K562 (cell line): ENCODE results near the gene ERGIC1. TPM values are rescaled to one million over a fixed set of nuclear protein-coding genes. Genes with fewer than 3 reads are reported as not detected.

Source experiments
- ATAC-seq: fragments of 200-7000 bp; cut with Tn5 transposase; 3 replicates; pipeline ENCODE4 v1.9.1; 2020; ENCODE audit warnings: moderate library complexity
- BruUV-seq: library from RNA; stranded (reverse); fragments of 400-500 nt; replicated peaks from 2 replicates; lab custom pipeline; 2021; lab: Mats Ljungman, UMichigan
- CTCF ChIA-PET: fragments of 300-600 bp; formaldehyde crosslinking; extraction: SDS; loops from one replicate; lab custom pipeline; 2021; ENCODE audit warnings: low intra/inter-chr PET ratio; lab: Yijun Ruan, JAX
- POLR2A ChIA-PET: fragments of 300-600, 350-650 bp; sonication (Branson Sonifier 250); formaldehyde crosslinking; extraction: SDS; loops from one replicate; lab custom pipeline; 2021; ENCODE audit warnings: antibody characterized with exemption, inconsistent platforms; lab: Yijun Ruan, JAX
- DNase-seq, 4 experiments: peaks; one replicate each; pipeline versions ENCODE4 v3.0.0 to v3.0.0-alpha.2; 2011 to 2018; ENCODE audit warnings: low spot score in 3 of 4, mixed read lengths in 3 of 4; ENCODE audit errors: extremely low read depth in 1 of 4
- FAIRE-seq: peaks from 2 replicates; lab custom pipeline; 2011; peaks lifted over from hg19 to GRCh38; lab: Jason Lieb, UNC
- H2AFZ ChIP-seq: 2 replicates; pipeline ENCODE4 v1.6.0; 2011; ENCODE audit warnings: low read depth, low read length, control low read depth, inconsistent platforms
- H3K27ac ChIP-seq: fragments of 200-600 bp; 3 replicates; pipeline ENCODE4 v1.8.0; 2011; ENCODE audit warnings: low read depth, mild to moderate bottlenecking, control low read depth, inconsistent platforms, low read length, moderate library complexity, mixed read lengths; ENCODE audit errors: extremely low read depth
- H3K27me3 ChIP-seq, 2 experiments: fragments of 300-600 bp in 1 of 2; 2 replicates in 1 of 2; 3 replicates in 1 of 2; pipeline versions ENCODE4 v1.6.0 to v1.8.0; 2011; ENCODE audit warnings: inconsistent platforms in 2 of 2, low read length in 2 of 2, mild to moderate bottlenecking in 1 of 2, mixed read lengths in 1 of 2, moderate library complexity in 1 of 2; ENCODE audit not compliant: control insufficient read depth in 2 of 2, insufficient read depth in 2 of 2
- H3K36me3 ChIP-seq: fragments of 300-600 bp; 3 replicates; pipeline ENCODE4 v1.8.0; 2011; ENCODE audit warnings: mild to moderate bottlenecking, low read length, inconsistent platforms; ENCODE audit not compliant: control insufficient read depth, insufficient read depth
- H3K4me1 ChIP-seq, 2 experiments: fragments of 200-600 bp in 1 of 2; replicated peaks in 1 of 2; 2 replicates in 1 of 2; 3 replicates in 1 of 2; pipeline versions ENCODE4 v1.5.1 to v1.8.0; 2011; ENCODE audit warnings: inconsistent platforms in 2 of 2, low read length in 2 of 2, mild to moderate bottlenecking in 1 of 2, mixed read lengths in 1 of 2, moderate library complexity in 1 of 2; ENCODE audit not compliant: control insufficient read depth in 2 of 2, insufficient read depth in 2 of 2
- H3K4me2 ChIP-seq: 2 replicates; pipeline ENCODE4 v1.6.1; 2011; ENCODE audit warnings: low read length, control low read depth, inconsistent platforms, mixed read lengths; ENCODE audit not compliant: insufficient read depth
- H3K4me3 ChIP-seq: fragments of 200-600 bp; sonication (generic), shearing (Covaris generic); 2 replicates; pipeline ENCODE4 v1.5.1; 2016; ENCODE audit warnings: control low read depth, inconsistent platforms
- H3K79me2 ChIP-seq: fragments of 200-600 bp; 3 replicates; pipeline ENCODE4 v1.8.0; 2011; ENCODE audit warnings: low read length, inconsistent platforms; ENCODE audit not compliant: control insufficient read depth, insufficient read depth
- H3K9ac ChIP-seq, 2 experiments: 2 replicates each; pipeline versions ENCODE4 v1.6.0 to v1.6.1; 2011; ENCODE audit warnings: low read depth in 2 of 2, low read length in 2 of 2, control low read depth in 1 of 2, inconsistent platforms in 1 of 2, mild to moderate bottlenecking in 1 of 2, mixed read lengths in 1 of 2; ENCODE audit not compliant: insufficient read depth in 1 of 2
- H3K9me1 ChIP-seq: one replicate; pipeline ENCODE4 v1.6.0; 2011; ENCODE audit warnings: inconsistent platforms, mild to moderate bottlenecking, low read length, moderate library complexity; ENCODE audit not compliant: control insufficient read depth, insufficient read depth
- H3K9me3 ChIP-seq: replicated peaks from 2 replicates; pipeline ENCODE4 v1.5.1; 2011; ENCODE audit warnings: low read depth, low read length, inconsistent platforms; ENCODE audit not compliant: control insufficient read depth, insufficient read depth
- H4K20me1 ChIP-seq: replicated peaks from 2 replicates; pipeline ENCODE4 v1.6.1; 2011; ENCODE audit warnings: low read length, inconsistent platforms, mixed read lengths; ENCODE audit not compliant: control insufficient read depth, insufficient read depth
- CXXC5 ChIP-seq: fragments of 250-450 bp; sonication (Bioruptor Pico); IDR thresholded peaks from 2 replicates; pipeline ENCODE4 v1.8.0; 2022; ENCODE audit warnings: inconsistent platforms, mild to moderate bottlenecking, moderate library complexity
- HBP1 ChIP-seq: fragments of 450-650 bp; formaldehyde crosslinking; IDR thresholded peaks from 2 replicates; pipeline ENCODE4 v1.4.0; 2022; ENCODE audit warnings: missing genetic modification characterization
- WGBS: fragments of 100-300 bp; shearing (Covaris generic); methylation state at CpG from one replicate; pipeline ENCODE4 v1.1.6; 2016; ENCODE audit warnings: low coverage, mixed read lengths; ENCODE audit not compliant: insufficient coverage; ENCODE audit errors: missing lambda C conversion rate; 5-methylcytosine and 5-hydroxymethylcytosine counted together
- in situ Hi-C: fragments of 300-500 bp; cut with MboI; formaldehyde crosslinking; loops from 4 replicates; pipeline ENCODE4 v1.15.0; 2018; ENCODE audit warnings: inconsistent platforms, mixed read lengths
- intact Hi-C: fragments of 100-400 bp; cut with micrococcal nuclease; formaldehyde crosslinking; loops from 2 replicates; pipeline ENCODE4 v1.14.2; 2022
- polyA plus RNA-seq, 8 experiments: library from polyadenylated mRNA; depleted of rRNA in 4 of 8; stranded (reverse) in 5 of 8; unstranded in 3 of 8; fragments of >200 nt; fragmentation: Nextera tagmentation in 2 of 8; fragmentation: Illumina TruSeq in 1 of 8; extraction: Ambion mirVana in 2 of 8; extraction: Trizol in 1 of 8; gene quantifications; 2 replicates each; pipeline versions ENCODE4 v1.2.1 to v1.2.3, GENCODE V29; 2011 to 2014; ENCODE audit warnings: inconsistent platforms in 1 of 8, missing spikeins in 1 of 8
- total RNA-seq, 7 experiments: library from RNA; depleted of rRNA in 6 of 7; stranded (reverse); fragments of >200 nt in 6 of 7; fragmentation: Illumina TruSeq in 2 of 7; extraction: Trizol in 2 of 7; gene quantifications; 2 replicates each; pipeline versions ENCODE4 v1.2.1 to v1.2.3, GENCODE V29; 2011 to 2021; ENCODE audit warnings: low replicate concordance in 1 of 7
- TF ChIP-seq, protein P1 (sequence below): fragments of 250-450 bp; sonication (Bioruptor Pico); IDR thresholded peaks from 2 replicates; pipeline ENCODE4 v1.9.0; 2021; ENCODE audit warnings: mild to moderate bottlenecking, inconsistent platforms

ERGIC1 gene
- total and polyA plus RNA-seq, 9 of the 15 experiments (the other 6 are each of a cell fraction or from before 2014, with no cell fraction given), result 5.5 to 68.4 (median 36.4) TPM

DNA sequence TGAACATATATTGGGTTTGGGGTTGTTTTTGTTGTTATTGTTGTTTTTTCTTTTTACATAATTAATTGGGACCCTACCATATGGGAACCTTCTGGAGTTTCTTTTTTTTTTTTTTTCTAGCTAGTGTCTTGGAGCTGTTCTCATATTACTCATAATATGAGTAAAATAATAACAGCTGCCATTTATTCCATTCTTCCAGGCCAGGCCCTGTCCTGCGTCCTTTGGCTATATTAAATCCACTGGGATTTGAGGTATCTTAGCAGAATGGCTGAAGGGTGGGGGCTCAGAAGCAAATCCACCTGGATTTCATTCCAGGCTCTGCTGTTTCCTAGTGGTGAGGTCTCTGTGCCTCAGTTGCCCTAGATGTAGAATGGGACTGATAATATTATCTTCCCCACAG is 77.9 kb downstream of the ERGIC1 start:
- intact Hi-C loops, result no loop called here
- Histone ChIP-seq H3K9me1 (no peaks in the 10 kb centered on the region), H3K4me3 (no peak overlapping the region), H4K20me1 (no peaks in the 10 kb centered on the region), H2AFZ (no peak overlapping the region), H3K9me3 (no peaks in the 10 kb centered on the region), H3K9ac (no peak overlapping the region), H3K36me3 (peaks cover 37% of the 10 kb centered on the region; the same call in 1 of the 3 replicates), H3K27me3 (no peaks in the 10 kb centered on the region), H3K27ac (no peak overlapping the region), H3K79me2 (no peaks in the 10 kb centered on the region), H3K4me1 (no peaks in the 10 kb centered on the region; a peak in 1 of 5 replicates), H3K4me2 (no peak overlapping the region)
- no peak for TF ChIP-seq HBP1
- no peak for TF ChIP-seq CXXC5 (CRISPR knock-in tag)
- TF ChIP-seq, protein P1, sequence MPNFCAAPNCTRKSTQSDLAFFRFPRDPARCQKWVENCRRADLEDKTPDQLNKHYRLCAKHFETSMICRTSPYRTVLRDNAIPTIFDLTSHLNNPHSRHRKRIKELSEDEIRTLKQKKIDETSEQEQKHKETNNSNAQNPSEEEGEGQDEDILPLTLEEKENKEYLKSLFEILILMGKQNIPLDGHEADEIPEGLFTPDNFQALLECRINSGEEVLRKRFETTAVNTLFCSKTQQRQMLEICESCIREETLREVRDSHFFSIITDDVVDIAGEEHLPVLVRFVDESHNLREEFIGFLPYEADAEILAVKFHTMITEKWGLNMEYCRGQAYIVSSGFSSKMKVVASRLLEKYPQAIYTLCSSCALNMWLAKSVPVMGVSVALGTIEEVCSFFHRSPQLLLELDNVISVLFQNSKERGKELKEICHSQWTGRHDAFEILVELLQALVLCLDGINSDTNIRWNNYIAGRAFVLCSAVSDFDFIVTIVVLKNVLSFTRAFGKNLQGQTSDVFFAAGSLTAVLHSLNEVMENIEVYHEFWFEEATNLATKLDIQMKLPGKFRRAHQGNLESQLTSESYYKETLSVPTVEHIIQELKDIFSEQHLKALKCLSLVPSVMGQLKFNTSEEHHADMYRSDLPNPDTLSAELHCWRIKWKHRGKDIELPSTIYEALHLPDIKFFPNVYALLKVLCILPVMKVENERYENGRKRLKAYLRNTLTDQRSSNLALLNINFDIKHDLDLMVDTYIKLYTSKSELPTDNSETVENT, result no peak
- no peak for FAIRE-seq
- no peak for DNase-seq
- WGBS, result 93% methylated on average over 1 of the region's 1 CpG
- no TSS peak for BruUV-seq
- in situ Hi-C loops, result no loop called here
- ATAC-seq, result no peak
- POLR2A ChIA-PET, result interaction anchor here (0.7 to 1.2 kb wide), 3 partner anchors 22 to 141 kb away, joined by 3 to 4 read pairs (median 4); partner anchors contain the start of gene DUSP1
- CTCF ChIA-PET, result no interaction called here
